ENCODE measurements around the gene PHF2. TPM values are rescaled to one million over a fixed set of nuclear protein-coding genes. Genes with fewer than 3 reads are reported as not detected.

The PHF2 gene
- total and polyA plus RNA-seq, 4 experiments from 2014 or later: 0.48 to 41.2 (median 21.0) TPM

DNA sequence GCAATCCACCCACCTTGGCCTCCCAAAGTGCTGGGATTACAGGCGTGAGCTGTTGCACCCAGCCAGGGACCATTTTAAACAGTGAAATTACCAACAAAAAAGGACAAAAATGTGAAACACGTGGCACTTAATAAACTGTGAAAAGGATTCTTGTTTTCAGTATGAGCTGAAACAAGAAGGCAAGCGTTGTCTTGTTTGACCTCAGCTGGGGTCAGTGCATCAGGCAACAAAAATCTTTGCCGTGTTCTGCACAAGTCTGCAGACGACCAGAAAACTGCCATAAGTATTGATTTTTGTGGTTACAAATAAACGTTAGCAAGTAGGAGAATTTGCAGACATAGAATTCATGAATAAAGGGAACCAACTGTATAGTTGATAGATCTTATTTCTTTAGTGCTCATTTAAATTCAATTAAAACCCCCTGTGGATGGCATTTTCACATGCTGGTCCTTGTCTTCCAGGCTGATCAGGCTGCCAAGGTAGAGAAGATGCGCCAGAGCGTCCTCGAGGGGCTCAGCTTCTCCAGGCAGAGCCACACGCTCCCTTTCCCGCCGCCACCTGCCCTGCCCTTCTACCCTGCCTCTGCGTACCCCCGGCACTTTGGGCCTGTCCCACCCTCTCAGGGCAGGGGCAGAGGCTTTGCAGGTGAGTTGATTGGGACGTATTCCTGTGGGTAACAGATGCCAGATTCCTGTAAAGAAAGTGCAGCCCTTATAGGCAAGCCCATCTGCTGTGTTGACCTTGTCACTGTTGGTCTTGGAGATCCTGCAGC is 18.8 kb upstream of the PHF2 start:
- Histone ChIP-seq H3K4me1 (ENCODE audit: insufficient read depth, low read length) (no peaks in the 10 kb centered on the region), H3K9me3 (ENCODE audit: control insufficient read depth in 1 of 2, low read length in 2 of 2) (no peaks in the 10 kb centered on the region), H3K4me3 (ENCODE audit: low read length in 2 of 2) (no peak overlapping the region), H3K36me3 (ENCODE audit: insufficient read depth, low read length) (peaks cover 54% of the 10 kb centered on the region), H3K27ac (ENCODE audit: low read depth, low read length) (no peak overlapping the region), H3K27me3 (ENCODE audit: insufficient read depth, low read length) (no peaks in the 10 kb centered on the region)
- no peak overlapping the region for H3K4me3 Mint-ChIP-seq
- intact Hi-C loops (cut with micrococcal nuclease): no loop called here
- no peaks in the 10 kb centered on the region for H3K4me1 Mint-ChIP-seq
- no peak for DNase-seq
- ChIA-PET POLR2A (ENCODE audit: partially characterized antibody) (no interaction called here), CTCF (ENCODE audit: partially characterized antibody) (interaction anchor here (3.0 kb wide), 1 partner anchor 8 kb away, joined by 12 read pairs; no protein-coding TSS in a partner anchor)
- H3K27me3 Mint-ChIP-seq: no peaks in the 10 kb centered on the region
- peaks cover 45 to 79% of the 10 kb centered on the region in 2 donors for H3K36me3 Mint-ChIP-seq
- peaks cover 0 to 2% (median 0%) of the 10 kb centered on the region in 8 donors for H3K9me3 Mint-ChIP-seq
- H3K27ac Mint-ChIP-seq: peak overlapping the region in 2 of 7 donors; percentile 32 to 46

DNA sequence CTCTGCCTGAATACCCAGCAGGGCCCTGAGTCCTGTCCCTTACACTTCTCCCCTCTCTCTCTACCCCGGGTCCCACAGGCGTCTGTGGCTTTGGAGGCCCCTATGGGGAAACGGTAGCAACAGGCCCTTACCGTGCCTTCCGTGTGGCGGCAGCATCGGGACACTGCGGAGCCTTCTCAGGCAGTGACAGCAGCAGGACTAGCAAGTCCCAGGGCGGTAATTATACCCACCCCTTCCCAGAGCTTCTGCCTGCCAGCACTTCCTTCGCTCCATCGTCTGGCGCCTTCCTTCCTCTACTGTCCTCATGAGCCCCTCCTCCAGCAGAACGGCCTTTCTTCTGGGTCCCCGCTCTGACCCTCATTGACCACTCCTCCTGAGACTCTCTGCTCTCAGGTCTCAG is 17.9 kb upstream of the PHF2 start:
- no peaks in the 10 kb centered on the region for H3K4me1 ChIP-seq (ENCODE audit: insufficient read depth, low read length)
- intact Hi-C loops (cut with micrococcal nuclease): no loop called here
- H3K9me3 ChIP-seq (ENCODE audit: control insufficient read depth in 1 of 2, low read length in 2 of 2): no peaks in the 10 kb centered on the region
- no peak for DNase-seq
- H3K4me1 Mint-ChIP-seq: no peaks in the 10 kb centered on the region
- peaks cover 46 to 78% of the 10 kb centered on the region in 2 donors for H3K36me3 Mint-ChIP-seq
- H3K27me3 ChIP-seq (ENCODE audit: insufficient read depth, low read length): no peaks in the 10 kb centered on the region
- H3K36me3 ChIP-seq (ENCODE audit: insufficient read depth, low read length): peaks cover 59% of the 10 kb centered on the region
- peak overlapping the region in 5 of 7 donors; percentile 5 to 83 (median 48) for H3K27ac Mint-ChIP-seq
- peaks cover 0 to 2% (median 0%) of the 10 kb centered on the region in 8 donors for H3K9me3 Mint-ChIP-seq
- ChIA-PET POLR2A (ENCODE audit: partially characterized antibody) (no interaction called here), CTCF (ENCODE audit: partially characterized antibody) (interaction anchor here (3.0 kb wide), 1 partner anchor 7 kb away, joined by 12 read pairs; no protein-coding TSS in a partner anchor)
- no peak overlapping the region for H3K4me3 ChIP-seq (ENCODE audit: low read length in 2 of 2)
- H3K4me3 Mint-ChIP-seq: no peak overlapping the region
- H3K27ac ChIP-seq (ENCODE audit: low read depth, low read length): no peak overlapping the region
- H3K27me3 Mint-ChIP-seq: no peaks in the 10 kb centered on the region

DNA sequence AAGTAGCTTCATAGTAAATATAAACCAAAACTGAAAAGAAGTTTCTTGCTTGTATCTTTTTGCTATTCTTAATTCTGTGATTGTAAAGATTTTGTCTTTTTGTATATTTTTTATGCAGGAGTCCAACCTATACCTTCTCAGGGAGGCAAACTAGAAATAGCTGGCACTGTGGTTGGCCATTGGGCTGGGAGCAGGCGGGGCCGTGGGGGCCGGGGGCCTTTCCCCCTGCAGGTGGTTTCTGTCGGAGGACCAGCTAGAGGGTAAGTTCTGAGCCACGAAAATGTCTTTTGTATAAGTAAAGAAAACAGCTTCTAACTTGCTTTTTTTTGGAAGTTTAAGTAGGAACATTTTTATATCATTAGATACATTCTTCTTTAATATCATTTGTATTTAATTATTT is 15.4 kb upstream of the PHF2 start:
- intact Hi-C loops (cut with micrococcal nuclease): loop anchor here (10.0 kb wide), 3 partner anchors 396 to 604 kb away; partner anchors contain the start of gene NINJ1
- CTCF ChIA-PET (ENCODE audit: partially characterized antibody): no interaction called here
- Histone ChIP-seq H3K4me3 (ENCODE audit: low read length in 2 of 2) (no peak overlapping the region), H3K36me3 (ENCODE audit: insufficient read depth, low read length) (peaks cover 51% of the 10 kb centered on the region), H3K27me3 (ENCODE audit: insufficient read depth, low read length) (no peaks in the 10 kb centered on the region), H3K27ac (ENCODE audit: low read depth, low read length) (no peak overlapping the region), H3K9me3 (ENCODE audit: control insufficient read depth in 1 of 2, low read length in 2 of 2) (no peaks in the 10 kb centered on the region), H3K4me1 (ENCODE audit: insufficient read depth, low read length) (peaks cover 9% of the 10 kb centered on the region)
- Mint-ChIP-seq H3K4me3 (no peak overlapping the region), H3K27me3 (no peaks in the 10 kb centered on the region), H3K9me3 (peaks cover 0 to 2% (median 0%) of the 10 kb centered on the region in 8 donors), H3K36me3 (peaks cover 49 to 79% of the 10 kb centered on the region in 2 donors), H3K27ac (peak overlapping the region in 1 of 7 donors; percentile 1), H3K4me1 (peaks cover 6 to 11% (median 8%) of the 10 kb centered on the region in 4 donors)
- DNase-seq: no peak
- POLR2A ChIA-PET (ENCODE audit: partially characterized antibody): no interaction called here

DNA sequence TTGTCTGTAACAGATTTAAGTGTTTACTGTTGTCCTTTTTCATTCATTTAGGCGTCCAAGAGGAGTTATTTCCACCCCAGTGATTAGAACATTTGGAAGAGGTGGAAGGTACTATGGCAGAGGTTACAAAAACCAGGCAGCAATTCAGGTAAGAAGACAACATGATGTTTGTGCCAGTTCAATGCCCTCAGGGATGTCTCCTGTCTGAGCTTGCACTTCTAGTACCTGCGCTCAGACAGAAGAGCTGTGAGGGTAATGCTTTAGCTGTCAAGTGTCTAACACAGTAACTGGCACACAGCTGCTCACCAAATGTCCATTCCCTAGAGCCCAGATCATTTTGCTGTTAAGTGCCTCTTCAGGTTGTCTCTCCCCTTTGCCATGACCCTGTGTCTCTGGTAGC is 14.2 kb upstream of the PHF2 start:
- H3K36me3 ChIP-seq (ENCODE audit: insufficient read depth, low read length): peaks cover 44% of the 10 kb centered on the region
- no peaks in the 10 kb centered on the region for H3K27me3 ChIP-seq (ENCODE audit: insufficient read depth, low read length)
- no peaks in the 10 kb centered on the region for H3K27me3 Mint-ChIP-seq
- H3K9me3 Mint-ChIP-seq: peaks cover 0 to 2% (median 0%) of the 10 kb centered on the region in 8 donors
- H3K9me3 ChIP-seq (ENCODE audit: control insufficient read depth in 1 of 2, low read length in 2 of 2): no peaks in the 10 kb centered on the region
- H3K27ac ChIP-seq (ENCODE audit: low read depth, low read length): no peak overlapping the region
- no peak overlapping the region for H3K4me3 Mint-ChIP-seq
- peak overlapping the region in 1 of 7 donors; percentile 18 for H3K27ac Mint-ChIP-seq
- ChIA-PET CTCF (ENCODE audit: partially characterized antibody) (interaction anchor here (1.0 kb wide), 1 partner anchor 12 kb away, joined by 3 read pairs; no protein-coding TSS in a partner anchor), POLR2A (ENCODE audit: partially characterized antibody) (no interaction called here)
- H3K4me1 ChIP-seq (ENCODE audit: insufficient read depth, low read length): peaks cover 18% of the 10 kb centered on the region
- H3K4me1 Mint-ChIP-seq: peaks cover 9 to 22% (median 14%) of the 10 kb centered on the region in 4 donors
- DNase-seq: no peak
- H3K36me3 Mint-ChIP-seq: peaks cover 42 to 71% of the 10 kb centered on the region in 2 donors
- intact Hi-C loops (cut with micrococcal nuclease): loop anchor here (10.0 kb wide), 3 partner anchors 397 to 603 kb away; partner anchors contain the start of gene NINJ1
- no peak overlapping the region for H3K4me3 ChIP-seq (ENCODE audit: low read length in 2 of 2)

DNA sequence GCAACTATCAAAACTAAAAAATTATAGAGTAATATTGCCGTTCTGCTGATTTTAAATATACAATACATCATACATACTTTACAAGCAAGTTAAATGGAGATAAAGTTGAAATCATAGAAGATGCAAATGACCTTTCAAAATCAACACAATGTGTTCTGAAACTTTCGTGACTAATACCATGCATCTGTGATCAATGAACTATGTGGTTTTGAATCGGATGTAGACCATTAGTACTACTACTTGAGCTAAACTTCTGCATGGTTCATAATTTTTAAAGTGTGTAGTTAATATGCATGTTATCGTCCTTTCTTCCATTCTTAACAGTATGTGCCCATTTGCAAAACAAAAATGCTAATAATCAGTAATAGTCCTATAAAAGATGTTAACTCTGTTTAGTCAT is 11.3 kb upstream of the PHF2 start:
- Mint-ChIP-seq H3K27ac (peak overlapping the region in 5 of 7 donors; percentile 23 to 87 (median 82)), H3K27me3 (no peaks in the 10 kb centered on the region), H3K4me1 (peaks cover 9 to 29% (median 20%) of the 10 kb centered on the region in 4 donors), H3K36me3 (peaks cover 24 to 45% of the 10 kb centered on the region in 2 donors), H3K4me3 (no peak overlapping the region), H3K9me3 (no peaks in the 10 kb centered on the region)
- Histone ChIP-seq H3K27me3 (ENCODE audit: insufficient read depth, low read length) (no peaks in the 10 kb centered on the region), H3K9me3 (ENCODE audit: control insufficient read depth in 1 of 2, low read length in 2 of 2) (no peaks in the 10 kb centered on the region), H3K36me3 (ENCODE audit: insufficient read depth, low read length) (peaks cover 16% of the 10 kb centered on the region), H3K27ac (ENCODE audit: low read depth, low read length) (no peak overlapping the region), H3K4me1 (ENCODE audit: insufficient read depth, low read length) (peaks cover 25% of the 10 kb centered on the region), H3K4me3 (ENCODE audit: low read length in 2 of 2) (no peak overlapping the region)
- ChIA-PET POLR2A (ENCODE audit: partially characterized antibody) (interaction anchor here (2.9 kb wide), 1 partner anchor 11 kb away, joined by 62 read pairs; the partner anchor contains the start of gene PHF2), CTCF (ENCODE audit: partially characterized antibody) (interaction anchor here (0.9 to 2.5 kb wide), 6 partner anchors 8 to 431 kb away, joined by 3 to 12 read pairs (median 4); partner anchors contain the start of gene NINJ1)
- no peak for DNase-seq
- intact Hi-C loops (cut with micrococcal nuclease): loop anchor here (5.0 to 10.0 kb wide), 5 partner anchors 400 to 893 kb away; partner anchors contain the start of genes IPPK and NINJ1

DNA sequence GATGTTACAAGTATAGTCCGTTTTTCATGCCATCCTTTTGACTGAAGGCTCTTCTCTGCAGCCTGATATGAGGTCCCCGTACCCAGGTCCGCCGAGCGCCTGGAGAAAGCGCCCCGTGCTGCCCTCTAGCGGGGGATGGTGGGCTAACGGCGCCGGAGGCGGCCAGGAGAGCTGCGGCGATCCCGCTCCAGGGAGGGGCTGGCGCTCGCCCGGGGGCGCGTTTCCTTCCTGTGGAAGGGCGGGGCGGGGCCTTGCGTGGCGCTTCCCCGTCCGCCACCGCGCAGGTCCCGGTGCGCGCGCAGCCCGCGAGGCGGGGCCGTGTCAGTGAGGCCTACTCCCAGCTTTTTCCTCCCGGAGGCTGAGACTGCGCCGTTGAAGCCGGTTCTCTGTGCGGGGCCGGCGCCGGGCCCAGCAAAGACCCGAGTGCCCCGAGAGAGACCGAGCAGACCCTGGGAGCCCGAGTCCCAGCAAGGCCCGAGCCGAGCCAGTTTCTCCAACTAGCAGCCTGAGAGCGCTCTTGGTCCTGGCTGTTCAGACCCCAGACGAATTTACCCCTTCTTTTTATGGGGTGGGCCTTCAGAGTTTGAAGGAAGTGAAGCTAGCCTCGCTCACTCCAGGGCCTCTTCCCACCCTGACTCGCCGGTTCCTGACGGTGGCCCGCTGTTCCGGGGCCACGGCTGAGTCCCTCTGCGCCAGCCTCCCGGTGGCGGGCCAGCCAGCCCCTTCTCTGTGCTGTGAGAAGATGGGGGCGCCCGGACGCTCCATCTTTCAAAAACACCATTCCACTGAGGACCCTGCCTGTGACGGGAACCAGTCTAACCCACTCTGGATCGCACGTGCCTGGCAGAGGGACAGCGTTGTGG is 9.7 kb upstream of the PHF2 start:
- no peaks in the 10 kb centered on the region for H3K27me3 ChIP-seq (ENCODE audit: insufficient read depth, low read length)
- ChIA-PET POLR2A (ENCODE audit: partially characterized antibody) (interaction anchor here (0.7 to 2.9 kb wide), 25 partner anchors 9 to 896 kb away, joined by 3 to 62 read pairs (median 5); partner anchors contain the start of genes BICD2, CARD19, FAM120A and FAM120AOS), CTCF (ENCODE audit: partially characterized antibody) (interaction anchor here (0.7 to 2.5 kb wide), 35 partner anchors 8 to 612 kb away, joined by 3 to 22 read pairs (median 4); partner anchors contain the start of genes FAM120A, FAM120AOS and NINJ1)
- Mint-ChIP-seq H3K4me1 (peaks cover 9 to 29% (median 21%) of the 10 kb centered on the region in 4 donors), H3K27me3 (no peaks in the 10 kb centered on the region), H3K27ac (peak overlapping the region; percentile 87 to 97 (median 93)), H3K9me3 (peaks cover 0 to 3% (median 0%) of the 10 kb centered on the region in 8 donors), H3K4me3 (peak overlapping the region; percentile 79 to 89 (median 83)), H3K36me3 (peaks cover 24 to 37% of the 10 kb centered on the region in 2 donors)
- peaks cover 16% of the 10 kb centered on the region for H3K36me3 ChIP-seq (ENCODE audit: insufficient read depth, low read length)
- peak; percentile 95 to 99 (median 98) for DNase-seq
- intact Hi-C loops (cut with micrococcal nuclease): loop anchor here (1.0 to 10.0 kb wide), 11 partner anchors 10 to 894 kb away; partner anchors contain the start of genes CARD19, FAM120AOS, IPPK and NINJ1
- peak overlapping the region; percentile 30 to 65 for H3K4me3 ChIP-seq (ENCODE audit: low read length in 2 of 2)
- H3K4me1 ChIP-seq (ENCODE audit: insufficient read depth, low read length): peaks cover 25% of the 10 kb centered on the region
- H3K9me3 ChIP-seq (ENCODE audit: control insufficient read depth in 1 of 2, low read length in 2 of 2): no peaks in the 10 kb centered on the region
- H3K27ac ChIP-seq (ENCODE audit: low read depth, low read length): peak overlapping the region; percentile 90

Data from CD4-positive, alpha-beta memory T cell (primary cell).